ENCODE measurements around the gene RAB5B. TPM values are rescaled to one million over a fixed set of nuclear protein-coding genes. Genes with fewer than 3 reads are reported as not detected.
A peak's percentile ranks its signal among the peaks of the same experiment; 100 is the strongest.

RAB5B gene, protein sequence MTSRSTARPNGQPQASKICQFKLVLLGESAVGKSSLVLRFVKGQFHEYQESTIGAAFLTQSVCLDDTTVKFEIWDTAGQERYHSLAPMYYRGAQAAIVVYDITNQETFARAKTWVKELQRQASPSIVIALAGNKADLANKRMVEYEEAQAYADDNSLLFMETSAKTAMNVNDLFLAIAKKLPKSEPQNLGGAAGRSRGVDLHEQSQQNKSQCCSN
- total RNA-seq: 10 to 100 TPM; 51.9 to 52.9 TPM

DNA sequence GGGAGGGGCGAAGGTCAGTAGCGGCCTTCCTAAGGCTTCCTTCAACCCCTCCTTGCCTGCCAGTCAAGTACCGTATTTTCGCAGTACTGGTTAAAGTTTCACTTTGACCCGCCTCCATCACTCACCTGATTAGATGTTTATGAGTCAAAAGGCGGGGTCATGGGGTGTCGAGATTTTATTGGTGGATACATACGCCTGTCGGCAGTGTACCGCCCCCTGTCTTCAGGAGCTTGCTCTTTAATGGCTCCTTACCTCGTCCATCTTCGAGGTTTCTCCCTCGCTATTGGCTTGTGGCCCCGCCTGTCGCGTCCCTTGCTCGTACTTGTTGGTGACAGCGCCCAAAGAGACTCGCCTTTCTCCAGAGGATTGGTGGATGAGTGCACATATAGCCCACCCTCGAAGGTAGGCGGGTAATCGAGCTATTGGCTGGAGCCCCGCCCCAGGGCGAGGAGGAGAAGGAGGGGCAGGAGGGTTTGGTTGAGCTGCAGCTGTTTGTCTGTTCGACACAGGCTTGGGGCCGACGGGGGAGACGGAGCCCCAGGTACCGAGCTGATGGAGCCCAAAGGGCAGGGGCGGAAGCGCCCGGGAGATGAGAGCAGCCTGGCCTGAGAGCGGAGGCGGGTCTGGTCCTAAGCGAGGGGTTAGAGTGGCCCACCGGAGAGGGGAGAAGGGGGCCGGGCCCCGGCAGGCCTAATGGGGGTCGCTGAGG is at the start of gene RAB5B:
TSS of gene RAB5B (plus strand) at position 480 of the 709 bp plus-strand sequence. CDS start 12,883 bp downstream, outside the sequence.
- no peaks in the 10 kb centered on the region for H3K27me3 Mint-ChIP-seq (ENCODE audit: low read depth)
- POLR2A ChIA-PET: interaction anchor here (0.7 to 2.7 kb wide), 27 partner anchors 9 to 1547 kb away, joined by 3 to 21 read pairs (median 4); partner anchors contain the start of genes CD63, DDIT3, DGKA and DNAJC14
- peak; percentile 96 for ATAC-seq
- H3K9me3 Mint-ChIP-seq (ENCODE audit: insufficient read depth): no peaks in the 10 kb centered on the region
- no peak within 1 kb of the TSS for H3K27ac Mint-ChIP-seq
- CTCF ChIA-PET: interaction anchor here (0.8 to 3.9 kb wide), 30 partner anchors 10 to 249 kb away, joined by 3 to 50 read pairs (median 5); partner anchors contain the start of genes DGKA, ERBB3, ESYT1 and ORMDL2
- peak; percentile 100 for DNase-seq
- peaks cover 17% of the 10 kb centered on the region for H3K4me1 Mint-ChIP-seq (ENCODE audit: low read depth)
- no peak within 1 kb of the TSS for H3K4me3 Mint-ChIP-seq
- peaks cover 37% of the 10 kb centered on the region for H3K36me3 Mint-ChIP-seq (ENCODE audit: low read depth)

DNA sequence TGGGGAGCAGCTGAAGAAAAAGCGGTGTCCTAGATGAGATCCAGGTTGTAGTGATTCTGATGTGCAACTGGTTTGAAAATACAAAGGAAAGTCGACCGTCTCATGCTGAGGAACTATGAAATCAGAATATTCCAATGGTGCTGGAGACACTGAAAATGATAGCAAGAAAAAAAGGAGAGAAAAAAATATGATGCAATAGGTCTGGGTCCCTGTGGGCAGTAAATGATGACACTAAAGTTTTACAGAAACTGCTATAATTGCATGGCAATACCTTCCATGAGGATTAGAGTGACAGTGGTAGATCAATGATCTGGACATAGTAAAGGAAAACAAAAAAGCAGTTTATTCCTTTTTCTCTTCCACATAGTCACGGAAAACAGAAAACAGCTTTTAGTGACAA is 48.5 kb upstream of the RAB5B start:
- peak overlapping the region; percentile 95 for H3K4me3 Mint-ChIP-seq
- peaks cover 54% of the 10 kb centered on the region for H3K36me3 Mint-ChIP-seq (ENCODE audit: low read depth)
- no peaks in the 10 kb centered on the region for H3K27me3 Mint-ChIP-seq (ENCODE audit: low read depth)
- POLR2A ChIA-PET: interaction anchor here (0.5 to 8.9 kb wide), 9 partner anchors 9 to 187 kb away, joined by 3 to 139 read pairs (median 7); partner anchors contain the start of genes DNAJC14, ORMDL2, RAB5B and SARNP
- DNase-seq: no peak
- CTCF ChIA-PET: interaction anchor here (1.0 to 5.0 kb wide), 18 partner anchors 10 to 1427 kb away, joined by 3 to 75 read pairs (median 8); partner anchors contain the start of genes DNAJC14, ORMDL2, RAB5B and SARNP
- H3K9me3 Mint-ChIP-seq (ENCODE audit: insufficient read depth): no peaks in the 10 kb centered on the region
- ATAC-seq: no peak
- peaks cover 49% of the 10 kb centered on the region for H3K4me1 Mint-ChIP-seq (ENCODE audit: low read depth)
- H3K27ac Mint-ChIP-seq: peak overlapping the region; percentile 99

DNA sequence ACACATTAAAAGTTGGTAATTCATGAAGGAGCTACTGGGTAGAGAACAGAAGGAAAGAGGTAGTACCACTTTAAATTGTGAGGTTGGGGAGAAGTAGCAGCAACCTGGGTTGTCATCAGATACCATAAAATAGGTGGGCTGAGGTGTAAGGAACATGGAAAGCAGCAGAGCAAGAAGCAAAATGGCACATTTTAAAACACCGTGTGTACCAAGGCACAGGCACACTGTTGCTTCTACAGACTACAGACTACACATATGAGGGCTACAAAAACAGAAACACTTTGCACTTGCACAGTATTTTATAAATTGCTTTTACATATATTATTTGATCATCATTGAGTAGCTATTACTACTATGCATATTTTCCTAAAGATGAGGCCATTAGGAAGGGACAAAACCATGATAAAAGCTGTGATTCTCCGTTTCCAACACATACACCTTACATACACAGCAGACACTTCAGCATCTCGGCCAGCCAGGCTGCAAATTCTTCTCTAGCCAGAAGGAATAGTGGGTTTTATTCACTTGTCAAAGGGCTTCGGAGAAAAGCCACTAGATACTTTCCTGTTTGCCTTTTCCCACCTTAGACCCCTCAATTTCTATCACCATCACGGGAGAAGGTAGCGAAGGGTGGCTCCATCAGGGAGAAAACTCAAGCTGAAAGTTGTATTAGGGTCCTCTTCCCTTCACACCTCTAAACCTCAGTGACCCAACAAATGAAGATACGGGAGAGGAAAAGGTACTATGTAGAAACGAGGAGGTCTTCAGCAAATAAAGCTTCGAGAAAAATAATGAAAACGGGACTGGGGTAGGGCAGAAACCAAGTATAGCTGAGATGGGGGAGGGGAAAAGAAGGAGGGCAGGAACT is 47.8 kb upstream of the RAB5B start:
- H3K4me1 Mint-ChIP-seq (ENCODE audit: low read depth): peaks cover 48% of the 10 kb centered on the region
- POLR2A ChIA-PET: interaction anchor here (0.8 to 8.9 kb wide), 9 partner anchors 10 to 197 kb away, joined by 3 to 139 read pairs (median 7); partner anchors contain the start of genes CD63, DNAJC14, ORMDL2 and RAB5B
- peak; percentile 35 for DNase-seq
- ATAC-seq: no peak
- H3K36me3 Mint-ChIP-seq (ENCODE audit: low read depth): peaks cover 53% of the 10 kb centered on the region
- peak overlapping the region; percentile 95 for H3K4me3 Mint-ChIP-seq
- H3K9me3 Mint-ChIP-seq (ENCODE audit: insufficient read depth): no peaks in the 10 kb centered on the region
- peak overlapping the region; percentile 99 for H3K27ac Mint-ChIP-seq
- CTCF ChIA-PET: interaction anchor here (0.8 to 5.0 kb wide), 28 partner anchors 9 to 1428 kb away, joined by 3 to 75 read pairs (median 6); partner anchors contain the start of genes DNAJC14, ORMDL2, RAB5B and RDH5
- H3K27me3 Mint-ChIP-seq (ENCODE audit: low read depth): no peaks in the 10 kb centered on the region

DNA sequence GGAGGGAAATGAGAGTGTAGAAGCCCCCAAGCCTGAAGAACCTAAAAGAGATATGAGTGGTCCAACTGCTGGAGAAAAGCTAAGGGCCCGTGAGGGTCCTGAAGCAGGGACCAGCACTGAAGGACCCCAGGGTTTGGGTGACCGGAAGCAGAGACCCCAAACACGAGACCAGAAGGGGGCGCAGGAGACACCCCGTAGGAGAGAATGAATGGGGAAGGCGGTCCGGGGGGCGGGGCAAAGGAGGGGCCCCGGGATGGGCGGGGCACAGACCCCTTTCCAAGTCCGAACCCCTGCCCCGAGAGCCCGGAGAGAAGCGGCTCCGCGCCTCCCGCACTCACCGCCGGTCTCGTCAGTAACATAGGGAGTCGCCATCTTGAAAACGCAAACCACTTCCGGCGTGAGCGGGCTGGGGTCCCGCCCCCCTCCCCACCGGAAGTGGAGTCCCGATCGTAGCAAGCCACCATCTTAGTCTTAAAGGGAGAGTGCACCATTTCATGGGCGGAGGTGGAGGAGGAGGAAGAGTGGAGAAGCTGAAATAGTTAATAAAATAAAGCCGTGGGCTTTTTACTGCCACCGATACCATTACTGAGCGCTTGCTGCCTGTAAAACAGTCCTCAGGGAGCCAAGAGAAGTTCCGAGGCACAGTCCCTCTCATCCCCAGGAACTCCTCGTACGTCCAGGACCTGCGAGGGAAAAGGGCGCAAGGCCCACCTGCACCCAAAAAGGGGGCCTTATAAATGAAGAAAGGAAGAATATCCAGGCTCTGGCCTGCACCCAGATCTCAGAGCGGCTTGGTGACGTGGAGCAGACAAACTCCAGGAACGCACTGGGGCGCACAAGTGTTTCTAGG is 46.9 kb upstream of the RAB5B start:
- H3K4me3 Mint-ChIP-seq: peak overlapping the region; percentile 95
- POLR2A ChIA-PET: interaction anchor here (0.6 to 8.9 kb wide), 19 partner anchors 11 to 1649 kb away, joined by 3 to 139 read pairs (median 3); partner anchors contain the start of genes CD63, DNAJC14, ORMDL2 and RAB5B
- H3K36me3 Mint-ChIP-seq (ENCODE audit: low read depth): peaks cover 56% of the 10 kb centered on the region
- ATAC-seq (peak; percentile 43), DNase-seq (peak; percentile 97)
- CTCF ChIA-PET: interaction anchor here (0.7 to 5.0 kb wide), 25 partner anchors 8 to 207 kb away, joined by 3 to 75 read pairs (median 6); partner anchors contain the start of genes DNAJC14, ORMDL2, RAB5B and RDH5
- H3K4me1 Mint-ChIP-seq (ENCODE audit: low read depth): peaks cover 43% of the 10 kb centered on the region
- peak overlapping the region; percentile 99 for H3K27ac Mint-ChIP-seq
- H3K27me3 Mint-ChIP-seq (ENCODE audit: low read depth): no peaks in the 10 kb centered on the region
- no peaks in the 10 kb centered on the region for H3K9me3 Mint-ChIP-seq (ENCODE audit: insufficient read depth)

DNA sequence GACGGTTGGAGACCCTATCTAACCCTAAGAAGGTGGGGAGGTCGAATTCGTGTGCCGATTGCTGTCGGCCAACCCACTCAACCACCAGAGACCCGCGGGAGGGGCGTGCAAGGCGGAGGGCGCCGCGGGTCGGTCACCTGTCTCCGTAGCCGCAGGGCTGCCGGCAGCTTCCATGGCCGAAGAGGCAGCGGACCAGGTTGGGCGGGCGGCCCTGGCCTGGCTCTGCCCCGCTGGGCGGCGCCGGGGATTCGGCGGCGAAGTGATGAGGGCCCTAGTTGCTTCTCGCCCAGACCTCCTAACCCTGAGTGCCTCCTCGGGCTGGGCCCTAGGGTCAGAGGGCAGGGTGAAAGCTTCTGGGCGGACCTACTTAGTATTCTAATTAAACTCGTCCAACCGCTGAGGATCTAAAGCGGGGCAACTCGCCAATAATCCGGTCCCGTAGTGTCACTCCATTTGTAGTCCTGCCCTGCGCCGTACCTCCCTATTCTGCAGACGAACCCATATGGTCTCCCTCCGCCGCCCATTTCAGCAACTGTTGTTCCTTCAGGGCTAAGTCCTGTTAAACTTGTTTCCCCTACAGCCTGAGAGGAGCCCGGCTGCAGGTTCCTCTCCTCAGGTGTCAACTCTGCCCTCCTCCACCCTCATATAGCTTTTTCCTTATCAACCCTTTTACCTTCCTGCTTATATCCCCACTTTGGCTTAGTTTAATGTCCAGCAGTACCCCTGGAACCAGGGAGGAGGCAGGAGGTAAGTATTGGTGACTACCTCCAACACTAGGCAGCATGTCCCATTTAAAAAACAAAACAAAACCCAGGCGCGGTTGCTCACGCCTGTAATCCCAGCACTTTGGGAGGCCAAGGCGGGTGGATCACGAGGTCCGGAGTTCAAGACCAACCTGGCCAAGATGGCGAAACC is 46.0 kb upstream of the RAB5B start, which contains the start of gene PYM1:
TSS of gene PYM1 (minus strand) at position 307 of the 915 bp plus-strand sequence. CDS start at position 174, 133 bp downstream.
- peak; percentile 31 for ATAC-seq
- CTCF ChIA-PET: interaction anchor here (0.7 to 5.0 kb wide), 17 partner anchors 8 to 262 kb away, joined by 4 to 75 read pairs (median 8); partner anchors contain the start of genes BLOC1S1, DNAJC14, ORMDL2 and RAB5B

DNA sequence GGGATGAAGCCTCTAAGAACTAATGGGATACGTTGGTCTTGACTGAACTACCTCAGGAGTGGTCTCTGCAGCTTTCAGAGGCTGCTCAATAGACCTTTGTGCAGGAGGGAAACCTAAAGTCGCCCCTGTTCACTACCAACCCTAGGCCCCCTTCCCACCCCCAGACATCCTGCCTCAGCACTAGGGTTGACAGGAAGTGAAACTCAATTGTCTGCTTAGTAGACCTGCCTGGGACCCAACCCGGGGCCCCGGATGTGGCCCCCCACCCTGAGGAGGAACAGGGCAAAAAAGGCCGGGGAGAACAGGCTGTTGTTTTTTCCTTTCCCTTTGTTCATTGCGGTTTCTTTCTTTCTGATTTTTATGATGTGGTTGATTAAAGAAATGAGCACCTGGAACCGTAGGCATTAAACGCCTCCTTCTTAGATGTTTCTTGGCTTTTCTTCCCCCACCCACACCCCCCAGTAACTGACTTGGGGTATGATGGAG is 44.5 kb upstream of the RAB5B start:
- Mint-ChIP-seq H3K9me3 (ENCODE audit: insufficient read depth) (no peaks in the 10 kb centered on the region), H3K4me3 (peak overlapping the region; percentile 95), H3K36me3 (ENCODE audit: low read depth) (peaks cover 63% of the 10 kb centered on the region), H3K27ac (peak overlapping the region; percentile 99), H3K4me1 (ENCODE audit: low read depth) (peaks cover 42% of the 10 kb centered on the region), H3K27me3 (ENCODE audit: low read depth) (no peaks in the 10 kb centered on the region)
- ATAC-seq: peak; percentile 44
- CTCF ChIA-PET: interaction anchor here (0.6 to 2.8 kb wide), 9 partner anchors 10 to 213 kb away, joined by 3 to 18 read pairs (median 5); partner anchors contain the start of genes BLOC1S1, ORMDL2 and SARNP
- peak; percentile 92 for DNase-seq
- POLR2A ChIA-PET: interaction anchor here (0.6 to 8.9 kb wide), 9 partner anchors 11 to 796 kb away, joined by 3 to 139 read pairs (median 4); partner anchors contain the start of genes DNAJC14, ORMDL2, RNF41 and SARNP

More for the DNA sequence above, 46.0 kb upstream of the RAB5B start, which contains the start of gene PYM1:
- Mint-ChIP-seq H3K27ac (peak within 1 kb of the TSS; percentile 99), H3K27me3 (ENCODE audit: low read depth) (no peaks in the 10 kb centered on the region), H3K9me3 (ENCODE audit: insufficient read depth) (no peaks in the 10 kb centered on the region), H3K4me1 (ENCODE audit: low read depth) (peaks cover 36% of the 10 kb centered on the region), H3K4me3 (peak within 1 kb of the TSS; percentile 95), H3K36me3 (ENCODE audit: low read depth) (peaks cover 56% of the 10 kb centered on the region)
- peak; percentile 89 for DNase-seq
- POLR2A ChIA-PET: interaction anchor here (0.6 to 8.9 kb wide), 18 partner anchors 12 to 1648 kb away, joined by 3 to 139 read pairs (median 4); partner anchors contain the start of genes DNAJC14, ORMDL2, RAB5B and RNF41

DNA sequence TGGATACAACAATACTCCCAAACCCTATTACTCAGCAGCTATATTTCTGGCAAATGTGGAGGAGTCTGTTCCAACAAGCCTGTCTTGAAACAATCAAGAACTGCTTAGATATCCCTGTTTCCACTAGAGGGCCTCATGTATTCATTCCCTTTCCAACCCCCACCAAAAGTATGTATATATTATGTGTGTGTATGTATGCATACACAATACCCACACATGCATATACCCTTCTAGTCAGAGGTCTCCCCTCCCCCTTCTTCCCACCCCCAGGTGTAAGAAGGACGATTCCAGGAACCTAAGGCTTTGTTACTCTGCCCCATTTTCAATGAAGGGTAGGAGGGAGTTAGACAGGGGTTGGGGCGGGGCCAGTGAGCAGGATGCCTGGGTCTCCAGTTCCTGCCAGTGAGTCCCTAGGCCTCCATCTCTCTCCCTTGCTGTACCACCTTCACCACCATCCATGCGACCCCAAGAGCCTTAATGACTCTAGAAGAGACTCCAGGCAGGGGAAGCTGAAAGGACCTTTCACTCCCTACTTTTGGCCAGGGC is 43.0 kb upstream of the RAB5B start, which contains the start of gene DGKA:
TSS of gene DGKA (plus strand) at position 392 of the 546 bp plus-strand sequence. CDS start 5,342 bp downstream, outside the sequence.
- Mint-ChIP-seq H3K27me3 (ENCODE audit: low read depth) (no peaks in the 10 kb centered on the region), H3K9me3 (ENCODE audit: insufficient read depth) (no peaks in the 10 kb centered on the region), H3K36me3 (ENCODE audit: low read depth) (peaks cover 66% of the 10 kb centered on the region), H3K27ac (peak within 1 kb of the TSS; percentile 99), H3K4me1 (ENCODE audit: low read depth) (peaks cover 46% of the 10 kb centered on the region), H3K4me3 (peak within 1 kb of the TSS; percentile 95)
- DNase-seq: peak; percentile 92
- ChIA-PET POLR2A (interaction anchor here (0.6 to 8.9 kb wide), 16 partner anchors 10 to 754 kb away, joined by 3 to 139 read pairs (median 4); partner anchors contain the start of genes DNAJC14, ORMDL2, RAB5B and RDH5), CTCF (interaction anchor here (0.9 to 2.8 kb wide), 14 partner anchors 9 to 193 kb away, joined by 3 to 18 read pairs (median 4); partner anchors contain the start of genes DNAJC14, ORMDL2, RAB5B and SARNP)
- ATAC-seq: peak; percentile 41

DNA sequence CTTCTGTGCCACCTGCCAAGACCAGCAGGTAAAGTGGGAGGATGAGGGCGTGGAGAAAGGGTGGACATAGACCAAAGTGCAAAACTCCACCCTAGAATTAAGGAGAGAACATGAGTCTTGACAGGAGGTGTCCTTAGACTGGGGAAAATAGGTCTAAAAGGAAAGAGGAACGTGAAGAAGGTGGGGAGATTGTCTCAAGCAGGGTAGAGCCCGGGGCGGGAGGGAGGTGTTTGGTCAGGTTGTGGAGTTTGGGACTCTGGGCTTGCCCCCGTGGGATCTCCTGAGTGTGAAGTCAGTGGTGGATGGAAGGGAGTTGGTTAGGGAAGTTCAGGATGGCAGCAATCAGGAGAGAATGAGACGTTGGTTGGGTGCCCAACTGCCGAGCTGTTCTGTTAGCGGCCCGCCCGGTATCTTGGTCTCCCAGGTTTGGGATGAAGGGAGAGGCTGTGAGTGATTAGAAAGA is 42.5 kb upstream of the RAB5B start:
- peak overlapping the region; percentile 95 for H3K4me3 Mint-ChIP-seq
- CTCF ChIA-PET: interaction anchor here (0.8 to 2.8 kb wide), 9 partner anchors 8 to 193 kb away, joined by 3 to 18 read pairs (median 6); partner anchors contain the start of genes DNAJC14, ORMDL2, RAB5B and SARNP
- ATAC-seq (no peak), DNase-seq (no peak)
- H3K27ac Mint-ChIP-seq: peak overlapping the region; percentile 99
- H3K4me1 Mint-ChIP-seq (ENCODE audit: low read depth): peaks cover 46% of the 10 kb centered on the region
- H3K27me3 Mint-ChIP-seq (ENCODE audit: low read depth): no peaks in the 10 kb centered on the region
- POLR2A ChIA-PET: interaction anchor here (0.6 to 8.9 kb wide), 9 partner anchors 9 to 174 kb away, joined by 3 to 139 read pairs (median 7); partner anchors contain the start of genes DNAJC14, ORMDL2, PA2G4 and RAB5B
- no peaks in the 10 kb centered on the region for H3K9me3 Mint-ChIP-seq (ENCODE audit: insufficient read depth)
- H3K36me3 Mint-ChIP-seq (ENCODE audit: low read depth): peaks cover 67% of the 10 kb centered on the region
